ENCODE data around the gene SHC2. TPM values are rescaled to one million over a fixed set of nuclear protein-coding genes. Genes with fewer than 3 reads are reported as not detected.

SHC2 gene
- total RNA-seq, 3 donors from 2014 or later: 8.3 to 40.6 (median 21.8) TPM

- intact Hi-C loops (cut with DNase I; ENCODE audit: low total_unique reads): no loop called here
- no peaks in the 10 kb centered on the region for H3K4me1 ChIP-seq
- H3K4me3 ChIP-seq: no peak overlapping the region
- H3K27me3 ChIP-seq: no peaks in the 10 kb centered on the region
- no peak overlapping the region for H3K27ac ChIP-seq
- TF ChIP-seq POLR2A (IDR thresholded peaks at IDR 0.05) (no peak), POLR2AphosphoS5 (IDR thresholded peaks at IDR 0.05) (no peak), CTCF (IDR thresholded peaks at IDR 0.05) (no peak)
- DNase-seq (ENCODE audit: low spot score in 2 of 2): no peak
- no peaks in the 10 kb centered on the region for H3K9me3 ChIP-seq
- H3K36me3 ChIP-seq: no peaks in the 10 kb centered on the region
These were observed 19.5 kb downstream of the SHC2 start for GRCh38 chr19:441213-441836.

- H3K9me3 ChIP-seq: no peaks in the 10 kb centered on the region
- no peaks in the 10 kb centered on the region for H3K4me1 ChIP-seq
- no peaks in the 10 kb centered on the region for H3K36me3 ChIP-seq
- H3K27me3 ChIP-seq: no peaks in the 10 kb centered on the region
- intact Hi-C loops (cut with DNase I; ENCODE audit: low total_unique reads): no loop called here
- TF ChIP-seq POLR2AphosphoS5 (IDR thresholded peaks at IDR 0.05): no peak
- TF ChIP-seq POLR2A (IDR thresholded peaks at IDR 0.05): no peak
- no peak for TF ChIP-seq CTCF (IDR thresholded peaks at IDR 0.05)
- no peak for DNase-seq (ENCODE audit: low spot score in 2 of 2)
- H3K27ac ChIP-seq: no peak overlapping the region
- no peak overlapping the region for H3K4me3 ChIP-seq
These were observed 20.2 kb downstream of the SHC2 start for GRCh38 chr19:440391-441212.

GRCh38 chr19:439167-439900, 21.5 kb downstream of the SHC2 start:
- DNase-seq (ENCODE audit: low spot score in 2 of 2): no peak
- no peak overlapping the region for H3K27ac ChIP-seq
- H3K36me3 ChIP-seq: no peaks in the 10 kb centered on the region
- TF ChIP-seq POLR2A (IDR thresholded peaks at IDR 0.05) (no peak), CTCF (IDR thresholded peaks at IDR 0.05) (no peak), POLR2AphosphoS5 (IDR thresholded peaks at IDR 0.05) (no peak)
- no peaks in the 10 kb centered on the region for H3K27me3 ChIP-seq
- no peaks in the 10 kb centered on the region for H3K9me3 ChIP-seq
- H3K4me1 ChIP-seq: no peaks in the 10 kb centered on the region
- no peak overlapping the region for H3K4me3 ChIP-seq
- intact Hi-C loops (cut with DNase I; ENCODE audit: low total_unique reads): no loop called here

GRCh38 chr19:438416-438958, 22.3 kb downstream of the SHC2 start:
- Histone ChIP-seq H3K27me3 (no peaks in the 10 kb centered on the region), H3K4me1 (no peaks in the 10 kb centered on the region), H3K9me3 (no peaks in the 10 kb centered on the region), H3K36me3 (no peaks in the 10 kb centered on the region), H3K27ac (no peak overlapping the region), H3K4me3 (no peak overlapping the region)
- no peak for DNase-seq (ENCODE audit: low spot score in 2 of 2)
- intact Hi-C loops (cut with DNase I; ENCODE audit: low total_unique reads): no loop called here
- TF ChIP-seq POLR2A (IDR thresholded peaks at IDR 0.05) (no peak), POLR2AphosphoS5 (IDR thresholded peaks at IDR 0.05) (no peak), CTCF (IDR thresholded peaks at IDR 0.05) (no peak)
